BE2C (cell line): ENCODE results near the gene FTCD.
"Not testable (repeated sequence)": the region's sequence is repeated elsewhere in the genome, so short reads cannot be mapped to it uniquely, and the experiment has no call there.

Experiments used
- DNase-seq: peaks from one replicate; pipeline ENCODE4 v3.0.0-alpha.2; 2020
- H3K27me3 ChIP-seq: fragments of 250-450 bp; sonication (Bioruptor Pico); 2 replicates; pipeline ENCODE4 v1.5.1; 2020; ENCODE audit warnings: mild to moderate bottlenecking
- H3K36me3 ChIP-seq: fragments of 250-450 bp; sonication (Bioruptor Pico); 2 replicates; pipeline ENCODE4 v1.5.1; 2020; ENCODE audit warnings: mild to moderate bottlenecking
- H3K4me1 ChIP-seq: fragments of 250-450 bp; sonication (Bioruptor Pico); 2 replicates; pipeline ENCODE4 v1.5.1; 2020
- H3K4me3 ChIP-seq: 2 replicates; pipeline ENCODE4 v1.5.1; 2011; ENCODE audit warnings: low read depth, low read length
- H3K9me3 ChIP-seq: fragments of 250-450 bp; sonication (Bioruptor Pico); 2 replicates; pipeline ENCODE4 v1.5.1; 2020
- CTCF ChIP-seq: IDR thresholded peaks from 2 replicates; pipeline ENCODE4 v1.5.1; 2012; ENCODE audit warnings: mild to moderate bottlenecking, low read depth, low read length

The FTCD gene

GRCh38 chr21:46108827-46109312 is 46.5 kb downstream of the FTCD start:
- TF ChIP-seq CTCF, result no peak
- Histone ChIP-seq H3K4me1 (no peaks in the 10 kb centered on the region), H3K27me3 (no peaks in the 10 kb centered on the region), H3K9me3 (no peaks in the 10 kb centered on the region; the same call in 1 of the 2 replicates), H3K4me3 (no peak overlapping the region), H3K36me3 (no peaks in the 10 kb centered on the region)
- DNase-seq, result no peak

- not testable (repeated sequence) for H3K36me3 ChIP-seq, H3K9me3 ChIP-seq, H3K4me1 ChIP-seq, H3K4me3 ChIP-seq, H3K27me3 ChIP-seq, DNase-seq
Observed at GRCh38 chr21:46107376-46107775, 48.0 kb downstream of the FTCD start.

- Histone ChIP-seq H3K27me3 (no peaks in the 10 kb centered on the region), H3K4me3 (no peak overlapping the region), H3K36me3 (no peaks in the 10 kb centered on the region), H3K9me3 (no peaks in the 10 kb centered on the region; the same call in 1 of the 2 replicates), H3K4me1 (no peaks in the 10 kb centered on the region)
- no peak for TF ChIP-seq CTCF
- no peak for DNase-seq
Observed at GRCh38 chr21:46104104-46104503, 51.3 kb downstream of the FTCD start.

GRCh38 chr21:46100906-46101305 is 54.5 kb downstream of the FTCD start:
- Histone ChIP-seq H3K27me3 (no peaks in the 10 kb centered on the region; the same call in 1 of the 2 replicates), H3K36me3 (no peaks in the 10 kb centered on the region), H3K4me1 (no peaks in the 10 kb centered on the region), H3K4me3 (no peak overlapping the region), H3K9me3 (no peaks in the 10 kb centered on the region; the same call in 1 of the 2 replicates)
- TF ChIP-seq CTCF, result no peak
- DNase-seq, result no peak

GRCh38 chr21:46100426-46100825 is 55.0 kb downstream of the FTCD start:
- H3K36me3 ChIP-seq, result no peaks in the 10 kb centered on the region
- H3K27me3 ChIP-seq, result no peaks in the 10 kb centered on the region; the same call in 1 of the 2 replicates
- H3K4me3 ChIP-seq, result no peak overlapping the region
- DNase-seq, result no peak
- H3K4me1 ChIP-seq, result no peaks in the 10 kb centered on the region
- TF ChIP-seq CTCF, result no peak
- H3K9me3 ChIP-seq, result no peaks in the 10 kb centered on the region; the same call in 1 of the 2 replicates

- Histone ChIP-seq H3K36me3 (no peaks in the 10 kb centered on the region), H3K9me3 (no peaks in the 10 kb centered on the region; the same call in 1 of the 2 replicates), H3K27me3 (no peaks in the 10 kb centered on the region; the same call in 1 of the 2 replicates), H3K4me3 (no peak overlapping the region), H3K4me1 (no peaks in the 10 kb centered on the region)
- no peak for DNase-seq
- TF ChIP-seq CTCF, result no peak
Observed at GRCh38 chr21:46100020-46100419, 55.4 kb downstream of the FTCD start.

GRCh38 chr21:46099476-46099875 is 55.9 kb downstream of the FTCD start:
- Histone ChIP-seq H3K4me1 (no peaks in the 10 kb centered on the region), H3K27me3 (no peaks in the 10 kb centered on the region; the same call in 1 of the 2 replicates), H3K9me3 (no peaks in the 10 kb centered on the region), H3K4me3 (no peak overlapping the region), H3K36me3 (no peaks in the 10 kb centered on the region)
- no peak for DNase-seq
- no peak for TF ChIP-seq CTCF
